Measurements from ENCODE around the gene BMPR2.

The BMPR2 gene

DNA sequence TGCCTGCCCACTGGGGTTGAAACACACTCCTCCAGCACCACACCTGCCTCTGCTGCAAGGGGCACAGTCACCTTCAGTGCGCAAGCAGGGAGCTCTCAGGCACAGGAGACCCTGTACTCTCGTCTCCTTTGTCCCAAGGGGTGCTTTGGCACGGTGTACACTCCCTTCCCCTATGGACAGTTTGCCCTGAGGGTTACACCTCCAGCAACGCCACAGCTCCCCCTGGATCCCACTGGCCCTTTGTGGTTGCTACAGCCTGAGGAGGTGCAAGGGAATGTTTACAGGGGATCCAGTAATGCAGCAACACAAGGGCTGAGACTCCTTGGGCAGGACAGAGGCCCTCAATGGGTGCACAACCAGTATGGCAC lies 213.4 kb downstream of the BMPR2 start:
- TF ChIP-seq, protein P1, sequence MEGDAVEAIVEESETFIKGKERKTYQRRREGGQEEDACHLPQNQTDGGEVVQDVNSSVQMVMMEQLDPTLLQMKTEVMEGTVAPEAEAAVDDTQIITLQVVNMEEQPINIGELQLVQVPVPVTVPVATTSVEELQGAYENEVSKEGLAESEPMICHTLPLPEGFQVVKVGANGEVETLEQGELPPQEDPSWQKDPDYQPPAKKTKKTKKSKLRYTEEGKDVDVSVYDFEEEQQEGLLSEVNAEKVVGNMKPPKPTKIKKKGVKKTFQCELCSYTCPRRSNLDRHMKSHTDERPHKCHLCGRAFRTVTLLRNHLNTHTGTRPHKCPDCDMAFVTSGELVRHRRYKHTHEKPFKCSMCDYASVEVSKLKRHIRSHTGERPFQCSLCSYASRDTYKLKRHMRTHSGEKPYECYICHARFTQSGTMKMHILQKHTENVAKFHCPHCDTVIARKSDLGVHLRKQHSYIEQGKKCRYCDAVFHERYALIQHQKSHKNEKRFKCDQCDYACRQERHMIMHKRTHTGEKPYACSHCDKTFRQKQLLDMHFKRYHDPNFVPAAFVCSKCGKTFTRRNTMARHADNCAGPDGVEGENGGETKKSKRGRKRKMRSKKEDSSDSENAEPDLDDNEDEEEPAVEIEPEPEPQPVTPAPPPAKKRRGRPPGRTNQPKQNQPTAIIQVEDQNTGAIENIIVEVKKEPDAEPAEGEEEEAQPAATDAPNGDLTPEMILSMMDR (IDR thresholded peaks at IDR 0.05; ENCODE audit: low read depth, low read length, missing control alignments): no peak
- H3K4me3 ChIP-seq (replicated peaks; ENCODE audit: low read depth, low read length): no peak overlapping the region

DNA sequence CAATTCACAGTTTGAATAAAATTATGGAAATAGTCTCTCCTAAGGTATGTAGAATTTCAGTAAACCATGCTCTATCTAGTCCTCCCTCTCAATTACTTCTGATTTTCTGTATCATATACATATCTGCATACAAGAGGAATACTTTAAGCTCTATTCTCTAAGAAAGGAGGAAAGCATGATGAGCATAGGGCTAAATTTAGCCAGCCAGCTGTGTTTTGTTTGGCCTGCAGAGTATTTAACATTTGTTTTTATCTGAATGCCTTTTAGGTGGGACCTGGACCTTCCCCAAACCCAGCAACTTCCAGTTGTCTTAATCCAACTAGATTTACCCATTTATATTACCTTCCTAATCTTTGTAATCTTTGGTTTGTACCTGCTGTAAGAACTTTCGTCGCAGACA lies 216.4 kb downstream of the BMPR2 start:
- TF ChIP-seq, protein P1 (IDR thresholded peaks at IDR 0.05; ENCODE audit: low read depth, low read length, missing control alignments): no peak
- no peak for DNase-seq (ENCODE audit: extremely low read depth, low read depth)
- no peak overlapping the region for H3K4me3 ChIP-seq (replicated peaks; ENCODE audit: low read depth, low read length)

More for the DNA sequence above, 213.4 kb downstream of the BMPR2 start:
- DNase-seq (ENCODE audit: extremely low read depth, low read depth): no peak

DNA sequence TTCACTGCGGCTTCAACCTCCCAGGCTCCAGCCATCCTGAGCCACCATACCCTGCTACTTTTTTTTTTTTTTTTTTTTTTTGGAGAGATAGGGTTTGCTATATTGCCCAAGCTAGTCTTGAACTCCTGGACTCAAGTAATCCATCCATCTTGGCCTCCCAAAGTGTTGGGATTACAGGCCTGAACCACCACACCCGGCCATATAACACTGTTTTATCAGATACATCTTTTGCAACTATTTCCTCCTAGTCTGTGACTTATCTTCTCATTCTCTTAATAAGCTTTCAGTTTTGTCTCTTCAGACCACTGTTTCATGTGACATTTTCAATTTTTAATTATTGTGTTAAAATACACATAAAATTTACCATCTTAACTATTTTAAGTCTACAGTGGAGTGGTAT lies 223.0 kb downstream of the BMPR2 start:
- H3K4me3 ChIP-seq (replicated peaks; ENCODE audit: low read depth, low read length): no peak overlapping the region
- TF ChIP-seq, protein P1 (IDR thresholded peaks at IDR 0.05; ENCODE audit: low read depth, low read length, missing control alignments): no peak
- DNase-seq (ENCODE audit: extremely low read depth, low read depth): no peak

- H3K4me3 ChIP-seq (replicated peaks; ENCODE audit: low read depth, low read length): no peak overlapping the region
- TF ChIP-seq, protein P1 (IDR thresholded peaks at IDR 0.05; ENCODE audit: low read depth, low read length, missing control alignments): no peak
- DNase-seq (ENCODE audit: extremely low read depth, low read depth): no peak
Measured at GRCh38 chr2:202599911-202600310, 223.8 kb downstream of the BMPR2 start.

GRCh38 chr2:202604699-202605098 lies 228.6 kb downstream of the BMPR2 start:
- TF ChIP-seq, protein P1 (IDR thresholded peaks at IDR 0.05; ENCODE audit: low read depth, low read length, missing control alignments): no peak
- no peak for DNase-seq (ENCODE audit: extremely low read depth, low read depth)
- H3K4me3 ChIP-seq (replicated peaks; ENCODE audit: low read depth, low read length): no peak overlapping the region

DNA sequence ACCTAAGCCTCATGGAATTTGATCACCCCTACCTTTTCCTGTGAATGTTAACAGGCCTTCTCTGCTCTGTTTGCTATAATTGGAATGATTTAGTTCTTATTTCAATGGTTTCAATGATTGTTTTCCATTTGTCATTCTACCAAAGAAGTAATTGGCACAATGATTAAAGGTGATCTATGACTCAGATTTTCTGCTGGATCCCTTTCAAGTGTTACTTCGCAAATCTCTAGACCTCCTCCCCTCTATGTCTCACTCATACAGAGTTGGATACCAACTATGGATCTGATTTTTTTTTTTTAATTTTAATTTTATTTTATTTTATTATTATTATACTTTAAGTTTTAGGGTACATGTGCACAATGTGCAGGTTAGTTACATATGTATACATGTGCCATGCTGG lies 229.0 kb downstream of the BMPR2 start:
- no peak for DNase-seq (ENCODE audit: extremely low read depth, low read depth)
- no peak overlapping the region for H3K4me3 ChIP-seq (replicated peaks; ENCODE audit: low read depth, low read length)
- TF ChIP-seq, protein P1 (IDR thresholded peaks at IDR 0.05; ENCODE audit: low read depth, low read length, missing control alignments): no peak

GRCh38 chr2:202608142-202608852 lies 232.2 kb downstream of the BMPR2 start:
- DNase-seq (ENCODE audit: extremely low read depth, low read depth): no peak
- H3K4me3 ChIP-seq (replicated peaks; ENCODE audit: low read depth, low read length): no peak overlapping the region
- TF ChIP-seq, protein P1 (IDR thresholded peaks at IDR 0.05; ENCODE audit: low read depth, low read length, missing control alignments): no peak

Measured in HFF-Myc (cell line).